ENCODE measurements around the gene OR2M4. TPM values are rescaled to one million over a fixed set of nuclear protein-coding genes. Genes with fewer than 3 reads are reported as not detected.
"Not testable (repeated sequence)": the region's sequence is repeated elsewhere in the genome, so short reads cannot be mapped to it uniquely, and the experiment has no call there.

The OR2M4 gene
- total RNA-seq, 4 donors from 2014 or later, result not detected

DNA sequence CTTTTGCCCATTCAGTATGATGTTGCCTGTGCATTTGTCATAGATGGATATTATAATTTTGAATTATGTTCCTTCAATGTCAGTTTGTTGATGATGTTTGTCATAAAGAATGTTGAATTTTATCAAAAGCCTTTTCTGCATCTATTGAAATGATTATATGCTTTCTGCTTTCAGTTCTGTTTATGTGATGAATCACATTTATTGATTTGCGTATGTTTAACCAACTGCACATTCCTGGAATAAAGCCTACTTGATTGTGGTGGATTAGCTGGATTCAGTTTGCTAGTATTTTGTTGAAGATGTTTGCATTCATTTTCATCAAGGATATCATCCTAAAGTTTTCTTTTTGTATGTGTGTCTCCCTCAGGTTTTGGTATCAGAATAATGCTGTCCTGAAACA, 5.7 kb upstream of the OR2M4 start:
- ATAC-seq (ENCODE audit: low FRiP score), result no peak
- TF ChIP-seq CTCF (IDR thresholded peaks at IDR 0.05), result no peak
- no peak for DNase-seq (ENCODE audit: low spot score)

DNA sequence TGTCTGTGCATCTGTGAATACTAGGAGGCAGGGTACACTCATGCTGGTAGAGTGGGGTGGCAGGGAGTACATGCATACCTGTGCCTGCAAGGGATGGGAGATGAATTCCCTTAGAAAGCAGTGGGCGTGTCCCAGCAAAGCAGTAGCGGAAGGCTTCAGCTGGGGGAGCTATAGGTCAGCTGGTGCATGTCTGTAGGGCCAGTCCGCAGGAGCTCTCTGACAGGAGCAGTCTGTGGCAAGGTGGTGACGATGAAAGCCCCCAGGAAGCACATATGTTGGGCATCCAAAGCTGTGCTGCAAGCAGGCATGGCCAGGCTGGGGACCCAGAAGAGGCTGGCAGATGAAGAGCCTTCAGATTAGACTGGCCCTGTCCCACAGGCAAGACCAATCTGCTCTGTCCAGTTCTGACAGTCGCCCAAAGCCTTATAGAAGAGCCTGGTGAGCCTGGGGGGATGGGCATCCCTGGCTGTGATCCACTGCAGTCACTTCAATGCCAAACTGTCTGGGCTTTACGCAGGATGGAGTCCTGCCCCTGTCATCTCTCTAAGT, 1.8 kb upstream of the OR2M4 start:
- DNase-seq (ENCODE audit: low spot score) (no peak), ATAC-seq (ENCODE audit: low FRiP score) (no peak)

GRCh38 chr1:248239478-248239877, 8.3 kb downstream of the OR2M4 start:
- ATAC-seq (ENCODE audit: low FRiP score) (no peak), DNase-seq (ENCODE audit: low spot score) (no peak)
- TF ChIP-seq CTCF (IDR thresholded peaks at IDR 0.05), result no peak

More for the DNA sequence above, 1.8 kb upstream of the OR2M4 start:
- no peak for TF ChIP-seq CTCF (IDR thresholded peaks at IDR 0.05)

- TF ChIP-seq CTCF (IDR thresholded peaks at IDR 0.05), result no peak
- DNase-seq (ENCODE audit: low spot score) (no peak), ATAC-seq (ENCODE audit: low FRiP score) (no peak)
Measured at GRCh38 chr1:248243204-248243603, 12.0 kb downstream of the OR2M4 start.

GRCh38 chr1:248259309-248259708, 28.1 kb downstream of the OR2M4 start:
- ATAC-seq (ENCODE audit: low FRiP score); DNase-seq (ENCODE audit: low spot score): not testable (repeated sequence)

DNA sequence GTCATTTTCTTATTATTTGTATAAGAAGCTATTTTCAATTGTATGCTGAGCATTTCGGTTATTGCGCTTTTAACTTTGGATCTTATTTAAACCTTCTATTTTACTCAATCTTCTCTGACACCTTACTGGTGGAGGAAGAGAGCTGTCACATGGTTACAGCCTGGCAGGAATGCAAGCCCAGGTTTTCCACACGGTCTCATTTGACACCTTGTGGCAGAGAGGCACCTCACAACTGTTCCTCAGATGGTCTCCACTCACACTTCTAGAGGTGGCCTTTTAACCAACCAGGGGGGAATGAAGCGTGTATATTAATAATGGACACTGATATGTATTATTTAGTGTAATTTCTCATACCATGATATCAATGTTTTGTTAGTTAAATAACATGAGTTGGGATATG, 37.0 kb downstream of the OR2M4 start:
- DNase-seq (ENCODE audit: low spot score) (no peak), ATAC-seq (ENCODE audit: low FRiP score) (no peak)

GRCh38 chr1:248273225-248273624, 42.0 kb downstream of the OR2M4 start:
- not testable (repeated sequence) for ATAC-seq (ENCODE audit: low FRiP score); DNase-seq (ENCODE audit: low spot score)

More for the DNA sequence above, 37.0 kb downstream of the OR2M4 start:
- TF ChIP-seq CTCF (IDR thresholded peaks at IDR 0.05), result no peak

GRCh38 chr1:248277876-248278275, 46.7 kb downstream of the OR2M4 start, which contains the start of gene OR2T33:
OR2T33 (minus strand) TSS chr1:248277976; CDS start chr1:248273814, 4,162 bp downstream.
- TF ChIP-seq CTCF (IDR thresholded peaks at IDR 0.05), result no peak
- ATAC-seq (ENCODE audit: low FRiP score) (no peak), DNase-seq (ENCODE audit: low spot score) (no peak)

Measured in omental fat pad (tissue), 4 donors.